Upper lobe of right lung (tissue), 1 donor: ENCODE results near the gene ARHGEF28. TPM values are rescaled to one million over a fixed set of nuclear protein-coding genes. Genes with fewer than 3 reads are reported as not detected.

Source experiments
- ATAC-seq: fragments of 200-7000 bp; cut with Tn5 transposase; one replicate; pipeline ENCODE4 v1.9.1; 2020; ENCODE audit warnings: mild to moderate bottlenecking, moderate library complexity
- DNase-seq: peaks from one replicate; pipeline ENCODE4 v3.0.0-alpha.2; 2020
- H3K27ac ChIP-seq: fragments of 200-600 bp; one replicate; pipeline ENCODE4 v1.8.0; 2022
- H3K27me3 ChIP-seq: fragments of 200-600 bp; one replicate; pipeline ENCODE4 v1.8.0; 2022; ENCODE audit warnings: mild to moderate bottlenecking
- H3K36me3 ChIP-seq: fragments of 200-600 bp; one replicate; pipeline ENCODE4 v1.8.0; 2022
- H3K4me1 ChIP-seq: fragments of 200-600 bp; one replicate; pipeline ENCODE4 v1.8.0; 2022
- H3K4me3 ChIP-seq: fragments of 200-600 bp; one replicate; pipeline ENCODE4 v1.8.0; 2022; ENCODE audit warnings: mild to moderate bottlenecking
- H3K9me3 ChIP-seq: fragments of 200-600 bp; one replicate; pipeline ENCODE4 v1.8.0; 2022
- intact Hi-C: fragments of 100-400 bp; cut with DNase I; formaldehyde crosslinking; loops from one replicate; pipeline ENCODE4 v1.11.0; 2022
- long read RNA-seq: library from polyadenylated mRNA; unstranded; transcript quantifications from one replicate; pipeline ENCODE4 v2.0.0, GENCODE V29; 2021
- total RNA-seq: library from RNA; stranded (reverse); fragmentation: NEBNext Ultra II Directional; extraction: Animal tissue kit (Norgen Biotek cat#: 25700); gene quantifications from one replicate; pipeline ENCODE4 v1.2.1, GENCODE V29; 2021
- TF ChIP-seq, protein P1 (sequence below): fragments of 200-600 bp; IDR thresholded peaks from one replicate; pipeline ENCODE4 v1.8.0; 2022; ENCODE audit warnings: antibody characterized with exemption
- donor health status: DM: no; HTN: yes; CAD: no; lungs with severe emphysema.

ARHGEF28 gene, protein sequence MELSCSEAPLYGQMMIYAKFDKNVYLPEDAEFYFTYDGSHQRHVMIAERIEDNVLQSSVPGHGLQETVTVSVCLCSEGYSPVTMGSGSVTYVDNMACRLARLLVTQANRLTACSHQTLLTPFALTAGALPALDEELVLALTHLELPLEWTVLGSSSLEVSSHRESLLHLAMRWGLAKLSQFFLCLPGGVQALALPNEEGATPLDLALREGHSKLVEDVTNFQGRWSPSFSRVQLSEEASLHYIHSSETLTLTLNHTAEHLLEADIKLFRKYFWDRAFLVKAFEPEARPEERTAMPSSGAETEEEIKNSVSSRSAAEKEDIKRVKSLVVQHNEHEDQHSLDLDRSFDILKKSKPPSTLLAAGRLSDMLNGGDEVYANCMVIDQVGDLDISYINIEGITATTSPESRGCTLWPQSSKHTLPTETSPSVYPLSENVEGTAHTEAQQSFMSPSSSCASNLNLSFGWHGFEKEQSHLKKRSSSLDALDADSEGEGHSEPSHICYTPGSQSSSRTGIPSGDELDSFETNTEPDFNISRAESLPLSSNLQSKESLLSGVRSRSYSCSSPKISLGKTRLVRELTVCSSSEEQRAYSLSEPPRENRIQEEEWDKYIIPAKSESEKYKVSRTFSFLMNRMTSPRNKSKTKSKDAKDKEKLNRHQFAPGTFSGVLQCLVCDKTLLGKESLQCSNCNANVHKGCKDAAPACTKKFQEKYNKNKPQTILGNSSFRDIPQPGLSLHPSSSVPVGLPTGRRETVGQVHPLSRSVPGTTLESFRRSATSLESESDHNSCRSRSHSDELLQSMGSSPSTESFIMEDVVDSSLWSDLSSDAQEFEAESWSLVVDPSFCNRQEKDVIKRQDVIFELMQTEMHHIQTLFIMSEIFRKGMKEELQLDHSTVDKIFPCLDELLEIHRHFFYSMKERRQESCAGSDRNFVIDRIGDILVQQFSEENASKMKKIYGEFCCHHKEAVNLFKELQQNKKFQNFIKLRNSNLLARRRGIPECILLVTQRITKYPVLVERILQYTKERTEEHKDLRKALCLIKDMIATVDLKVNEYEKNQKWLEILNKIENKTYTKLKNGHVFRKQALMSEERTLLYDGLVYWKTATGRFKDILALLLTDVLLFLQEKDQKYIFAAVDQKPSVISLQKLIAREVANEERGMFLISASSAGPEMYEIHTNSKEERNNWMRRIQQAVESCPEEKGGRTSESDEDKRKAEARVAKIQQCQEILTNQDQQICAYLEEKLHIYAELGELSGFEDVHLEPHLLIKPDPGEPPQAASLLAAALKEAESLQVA (N-terminal part only)
- 22.3 TPM for total RNA-seq
- long read RNA-seq, full-length matches to known transcripts: 5 of 34 reads
- long read RNA-seq, partial matches to known transcripts: 19 of 34 reads
- long read RNA-seq, other reads (novel, unspliced or antisense): 10 of 34 reads

DNA sequence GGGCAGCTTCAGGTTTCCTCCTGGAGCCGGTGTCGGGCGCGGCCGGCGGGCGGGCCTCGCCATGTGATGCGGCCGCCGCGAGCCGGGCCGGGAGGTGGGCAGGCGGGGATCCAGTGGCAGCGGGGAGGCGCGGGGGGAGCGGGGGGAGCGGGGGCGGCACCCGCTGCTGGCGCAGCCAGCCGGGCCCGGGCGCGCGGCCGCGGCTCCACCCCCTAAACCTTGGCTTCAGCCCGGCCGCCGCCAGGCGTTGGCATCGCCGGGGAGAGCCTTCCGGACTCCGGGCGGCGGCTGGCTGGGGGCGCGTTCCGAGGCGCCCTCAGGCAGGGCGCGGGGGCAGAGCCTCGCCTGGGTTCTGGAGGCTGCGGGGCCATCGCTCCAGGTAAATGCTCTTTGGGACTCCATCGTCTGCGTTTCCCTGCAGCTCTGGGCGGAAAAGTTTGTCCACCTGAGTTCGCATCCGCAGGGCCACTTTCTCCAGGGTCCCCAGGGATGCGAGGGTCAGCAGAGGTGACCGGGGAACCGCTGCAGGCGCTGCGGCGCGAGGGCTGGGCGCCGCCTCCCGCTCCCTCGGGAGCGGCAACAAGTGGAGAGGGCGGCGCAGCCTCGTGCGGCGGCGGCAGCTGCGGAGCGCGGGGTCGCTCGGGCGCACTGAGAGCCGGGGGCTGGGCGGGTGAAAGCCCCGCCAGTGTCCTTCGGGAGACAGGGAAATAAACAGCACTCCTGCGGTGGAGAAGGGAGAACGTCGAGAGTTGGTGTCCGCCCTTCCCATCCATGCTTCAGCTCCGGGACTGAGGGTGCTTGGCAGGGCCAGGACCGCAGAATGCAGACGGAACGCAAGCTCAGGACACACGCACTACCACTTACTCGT is at the start of gene ARHGEF28:
Gene ARHGEF28, plus strand, starts transcription at position 253 of the 868 bp plus-strand sequence. CDS start 58,656 bp downstream, outside the sequence.
- H3K36me3 ChIP-seq: no peaks in the 10 kb centered on the region
- ATAC-seq (peak; percentile 98), DNase-seq (peak; percentile 91)
- no peaks in the 10 kb centered on the region for H3K27me3 ChIP-seq
- intact Hi-C loops: no loop called here
- H3K4me1 ChIP-seq: peaks cover 7% of the 10 kb centered on the region
- peak within 1 kb of the TSS; percentile 65 for H3K27ac ChIP-seq
- H3K4me3 ChIP-seq: peak within 1 kb of the TSS; percentile 72
- TF ChIP-seq, protein P1, sequence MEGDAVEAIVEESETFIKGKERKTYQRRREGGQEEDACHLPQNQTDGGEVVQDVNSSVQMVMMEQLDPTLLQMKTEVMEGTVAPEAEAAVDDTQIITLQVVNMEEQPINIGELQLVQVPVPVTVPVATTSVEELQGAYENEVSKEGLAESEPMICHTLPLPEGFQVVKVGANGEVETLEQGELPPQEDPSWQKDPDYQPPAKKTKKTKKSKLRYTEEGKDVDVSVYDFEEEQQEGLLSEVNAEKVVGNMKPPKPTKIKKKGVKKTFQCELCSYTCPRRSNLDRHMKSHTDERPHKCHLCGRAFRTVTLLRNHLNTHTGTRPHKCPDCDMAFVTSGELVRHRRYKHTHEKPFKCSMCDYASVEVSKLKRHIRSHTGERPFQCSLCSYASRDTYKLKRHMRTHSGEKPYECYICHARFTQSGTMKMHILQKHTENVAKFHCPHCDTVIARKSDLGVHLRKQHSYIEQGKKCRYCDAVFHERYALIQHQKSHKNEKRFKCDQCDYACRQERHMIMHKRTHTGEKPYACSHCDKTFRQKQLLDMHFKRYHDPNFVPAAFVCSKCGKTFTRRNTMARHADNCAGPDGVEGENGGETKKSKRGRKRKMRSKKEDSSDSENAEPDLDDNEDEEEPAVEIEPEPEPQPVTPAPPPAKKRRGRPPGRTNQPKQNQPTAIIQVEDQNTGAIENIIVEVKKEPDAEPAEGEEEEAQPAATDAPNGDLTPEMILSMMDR: no peak
- no peaks in the 10 kb centered on the region for H3K9me3 ChIP-seq

DNA sequence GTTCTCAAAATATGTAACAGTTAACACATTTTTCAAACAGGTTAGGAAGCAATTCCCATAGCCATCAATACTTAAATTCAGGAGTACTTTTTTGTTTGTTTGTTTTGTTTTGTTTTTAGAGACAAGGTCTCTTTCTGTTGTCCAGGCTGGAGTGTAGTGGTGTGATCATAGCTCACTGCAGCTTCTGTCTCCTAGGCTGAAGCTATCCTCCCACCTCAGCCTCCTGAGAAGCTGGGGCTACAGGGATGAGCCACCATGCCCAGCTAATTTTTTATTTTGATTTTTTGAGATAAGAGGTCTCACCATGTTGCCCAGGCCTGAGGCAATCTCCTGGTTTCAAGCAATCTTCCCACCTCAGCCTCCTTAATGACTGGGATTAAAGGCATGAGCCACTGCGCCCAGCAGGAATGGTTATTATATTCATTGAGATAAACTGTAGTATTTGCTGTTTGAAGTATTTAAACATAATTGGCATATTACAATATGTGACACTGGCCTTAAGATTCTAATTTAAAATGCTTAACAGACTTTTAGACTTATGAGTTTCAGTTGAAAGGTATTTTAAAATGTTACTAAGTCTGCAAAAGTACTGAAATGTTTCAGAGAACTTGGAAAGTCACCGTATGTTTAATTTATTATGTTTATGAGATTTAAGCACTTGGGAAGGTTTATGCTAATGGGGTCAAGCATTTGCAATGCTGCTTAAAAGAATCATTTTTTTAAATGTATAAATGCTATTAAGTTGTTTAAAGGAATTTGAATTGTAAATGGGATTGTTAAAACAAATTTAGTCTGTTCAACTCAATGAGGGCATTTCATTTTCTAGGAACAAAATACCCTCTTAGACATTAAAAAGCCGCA is 43.5 kb upstream of the ARHGEF28 start:
- no peak overlapping the region for H3K27ac ChIP-seq
- H3K9me3 ChIP-seq: no peaks in the 10 kb centered on the region
- DNase-seq (no peak), ATAC-seq (no peak)
- no peaks in the 10 kb centered on the region for H3K27me3 ChIP-seq
- peaks cover 40% of the 10 kb centered on the region for H3K36me3 ChIP-seq
- TF ChIP-seq, protein P1: no peak
- intact Hi-C loops: no loop called here
- no peak overlapping the region for H3K4me3 ChIP-seq
- H3K4me1 ChIP-seq: no peaks in the 10 kb centered on the region

DNA sequence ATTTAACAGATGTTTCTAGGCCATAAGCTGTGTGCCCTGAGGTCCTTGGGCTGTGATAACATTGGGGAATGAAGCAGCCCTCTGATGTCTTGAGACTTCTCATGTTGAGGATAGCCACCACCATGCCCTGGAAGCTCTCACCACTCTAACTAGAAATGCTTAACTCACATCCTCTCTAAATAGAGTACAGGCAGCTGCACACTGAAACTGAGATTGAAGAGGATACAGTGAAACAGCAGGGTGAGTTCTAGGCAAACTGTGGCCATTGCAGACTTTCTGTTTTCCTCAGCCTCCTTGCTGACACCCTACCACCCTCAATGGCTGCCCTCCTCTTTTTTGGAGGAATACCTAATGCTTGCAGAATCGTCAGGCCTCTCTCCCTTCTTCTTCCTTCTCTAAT is 38.1 kb upstream of the ARHGEF28 start:
- H3K27ac ChIP-seq: no peak overlapping the region
- TF ChIP-seq, protein P1: no peak
- no peaks in the 10 kb centered on the region for H3K4me1 ChIP-seq
- H3K27me3 ChIP-seq: no peaks in the 10 kb centered on the region
- H3K4me3 ChIP-seq: no peak overlapping the region
- no peaks in the 10 kb centered on the region for H3K36me3 ChIP-seq
- ATAC-seq (no peak), DNase-seq (no peak)
- intact Hi-C loops: loop anchor here (5.0 kb wide), 1 partner anchor 204 kb away; no protein-coding TSS in a partner anchor
- no peaks in the 10 kb centered on the region for H3K9me3 ChIP-seq

DNA sequence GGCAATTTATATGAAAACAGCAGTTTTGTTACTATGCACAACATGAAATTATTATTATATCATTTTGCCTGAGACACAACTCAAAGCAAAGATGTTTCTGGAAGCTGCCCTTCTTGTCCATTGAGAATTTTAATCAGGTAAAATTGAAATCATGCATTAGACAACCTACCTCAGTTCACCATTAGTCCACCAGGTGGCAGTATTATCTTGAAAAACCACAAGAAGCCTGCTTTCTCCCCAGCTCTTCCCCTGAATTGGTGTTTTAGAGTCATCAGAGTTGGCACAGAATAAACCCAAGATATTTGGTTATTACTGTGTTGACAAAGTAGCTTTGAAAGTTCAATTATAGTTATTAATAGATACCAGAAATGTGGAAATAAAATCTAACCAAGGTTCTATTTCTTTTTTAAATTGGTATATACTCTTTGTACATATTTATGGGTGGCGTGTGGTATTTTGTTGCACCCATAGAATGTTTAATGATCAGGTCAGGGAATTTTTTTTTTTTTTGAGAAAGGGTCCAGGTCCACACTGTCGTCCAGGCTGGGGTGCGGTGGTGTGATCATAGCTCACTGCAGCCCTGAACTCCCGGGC is 34.8 kb upstream of the ARHGEF28 start:
- H3K36me3 ChIP-seq: no peaks in the 10 kb centered on the region
- TF ChIP-seq, protein P1: peak; percentile 92
- no peak overlapping the region for H3K27ac ChIP-seq
- ATAC-seq: peak; percentile 94
- intact Hi-C loops: no loop called here
- no peaks in the 10 kb centered on the region for H3K27me3 ChIP-seq
- no peak overlapping the region for H3K4me3 ChIP-seq
- DNase-seq: no peak
- no peaks in the 10 kb centered on the region for H3K4me1 ChIP-seq
- H3K9me3 ChIP-seq: no peaks in the 10 kb centered on the region
